Astrocyte of the spinal cord (primary cell): ENCODE data around the gene LMCD1.
A peak's percentile ranks its signal among the peaks of the same experiment; 100 is the strongest.

ENCODE experiments used
- DNase-seq: peaks from one replicate; pipeline ENCODE4 v3.0.0; 2011; ENCODE audit warnings: low read depth, low spot score
- H3K4me3 ChIP-seq: 2 replicates; pipeline ENCODE4 v1.5.1; 2011; ENCODE audit warnings: low read depth, mild to moderate bottlenecking, low read length, moderate library complexity
- in situ Hi-C: cut with HindIII; loops from 2 replicates; pipeline ENCODE4 v1.10.0; 2017; ENCODE audit warnings: low sequenced_read_pairs
- TF ChIP-seq, protein P1 (sequence below): IDR thresholded peaks from 2 replicates; pipeline ENCODE4 v1.5.1; 2012; ENCODE audit warnings: low read depth, mild to moderate bottlenecking, low read length, inconsistent platforms

The LMCD1 gene

DNA sequence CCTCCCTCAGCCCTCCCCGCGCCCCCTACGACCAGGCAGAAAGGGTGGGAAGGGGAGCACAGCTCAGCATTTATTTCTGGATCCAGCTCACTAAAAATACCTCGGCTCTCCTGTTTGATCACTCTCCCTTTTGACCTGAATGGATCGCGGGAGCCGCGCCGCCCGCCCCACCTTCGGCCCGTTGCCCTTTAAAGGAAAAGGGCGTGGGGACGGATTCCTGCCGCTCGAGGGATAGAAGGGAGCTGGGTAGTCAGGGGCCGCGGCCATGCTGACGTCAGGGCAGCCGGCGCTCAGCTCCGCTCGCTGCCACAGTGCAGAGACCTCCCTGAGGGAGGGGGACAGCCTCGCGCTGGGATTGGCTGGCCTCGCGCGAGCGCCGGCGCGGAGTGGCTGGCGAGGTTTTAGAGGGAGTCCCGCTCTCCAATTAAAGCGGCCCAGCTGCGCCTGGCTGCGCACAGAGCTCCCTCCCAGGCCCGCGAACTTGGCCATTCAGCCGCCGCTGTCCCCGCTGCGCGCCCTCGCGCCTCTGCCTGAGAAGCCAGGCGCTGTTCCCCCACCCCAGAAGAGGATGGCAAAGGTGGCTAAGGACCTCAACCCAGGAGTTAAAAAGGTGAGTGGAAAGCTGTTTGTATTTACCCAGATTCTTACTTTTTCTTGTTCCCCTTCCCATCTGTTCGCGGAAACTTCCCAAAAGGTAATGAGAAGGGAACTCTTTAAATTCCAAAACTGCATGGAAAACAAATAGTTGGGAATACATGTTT lies at the start of gene LMCD1:
LMCD1 (plus strand) TSS at position 453 of the 761 bp plus-strand sequence; CDS start at position 569, 116 bp downstream.
- peak within 1 kb of the TSS; percentile 53 for H3K4me3 ChIP-seq
- TF ChIP-seq, protein P1, sequence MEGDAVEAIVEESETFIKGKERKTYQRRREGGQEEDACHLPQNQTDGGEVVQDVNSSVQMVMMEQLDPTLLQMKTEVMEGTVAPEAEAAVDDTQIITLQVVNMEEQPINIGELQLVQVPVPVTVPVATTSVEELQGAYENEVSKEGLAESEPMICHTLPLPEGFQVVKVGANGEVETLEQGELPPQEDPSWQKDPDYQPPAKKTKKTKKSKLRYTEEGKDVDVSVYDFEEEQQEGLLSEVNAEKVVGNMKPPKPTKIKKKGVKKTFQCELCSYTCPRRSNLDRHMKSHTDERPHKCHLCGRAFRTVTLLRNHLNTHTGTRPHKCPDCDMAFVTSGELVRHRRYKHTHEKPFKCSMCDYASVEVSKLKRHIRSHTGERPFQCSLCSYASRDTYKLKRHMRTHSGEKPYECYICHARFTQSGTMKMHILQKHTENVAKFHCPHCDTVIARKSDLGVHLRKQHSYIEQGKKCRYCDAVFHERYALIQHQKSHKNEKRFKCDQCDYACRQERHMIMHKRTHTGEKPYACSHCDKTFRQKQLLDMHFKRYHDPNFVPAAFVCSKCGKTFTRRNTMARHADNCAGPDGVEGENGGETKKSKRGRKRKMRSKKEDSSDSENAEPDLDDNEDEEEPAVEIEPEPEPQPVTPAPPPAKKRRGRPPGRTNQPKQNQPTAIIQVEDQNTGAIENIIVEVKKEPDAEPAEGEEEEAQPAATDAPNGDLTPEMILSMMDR, result peak; percentile 16
- DNase-seq, result peak; percentile 98
- in situ Hi-C loops, result no loop called here

GRCh38 chr3:8452112-8452511 lies 49.5 kb upstream of the LMCD1 start:
- in situ Hi-C loops, result no loop called here
- DNase-seq, result no peak
- TF ChIP-seq, protein P1, result no peak
- H3K4me3 ChIP-seq, result no peak overlapping the region

GRCh38 chr3:8453153-8453552 lies 48.5 kb upstream of the LMCD1 start:
- in situ Hi-C loops, result no loop called here
- DNase-seq, result no peak
- H3K4me3 ChIP-seq, result no peak overlapping the region
- TF ChIP-seq, protein P1, result no peak

GRCh38 chr3:8455526-8456411 lies 45.9 kb upstream of the LMCD1 start:
- in situ Hi-C loops, result no loop called here
- DNase-seq, result peak; percentile 33
- no peak overlapping the region for H3K4me3 ChIP-seq
- TF ChIP-seq, protein P1, result no peak

GRCh38 chr3:8456412-8456811 lies 45.2 kb upstream of the LMCD1 start:
- in situ Hi-C loops, result no loop called here
- DNase-seq, result no peak
- H3K4me3 ChIP-seq, result no peak overlapping the region
- TF ChIP-seq, protein P1, result no peak

DNA sequence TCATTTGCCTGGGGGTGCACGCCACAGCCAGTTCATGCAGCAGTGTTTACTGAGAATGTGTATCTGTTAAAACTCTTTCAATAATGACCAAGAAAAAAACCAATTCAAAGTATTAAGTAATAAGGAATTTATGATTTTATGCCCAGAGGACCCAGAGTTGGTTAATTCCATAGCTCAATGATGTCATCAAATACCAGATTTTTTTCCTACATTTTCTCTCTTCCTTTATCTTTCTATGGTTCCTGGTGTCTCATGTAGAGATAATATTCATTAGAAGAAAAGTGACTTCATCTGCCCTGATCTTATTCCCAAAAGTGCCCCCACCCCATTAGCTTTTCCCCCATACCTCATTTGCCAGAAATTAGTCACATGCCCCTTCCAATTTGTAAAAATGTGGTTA lies 44.6 kb upstream of the LMCD1 start:
- DNase-seq, result no peak
- H3K4me3 ChIP-seq, result no peak overlapping the region
- in situ Hi-C loops, result no loop called here
- TF ChIP-seq, protein P1, result no peak
